AG04450 (cell line): ENCODE data around the gene SUSD3. TPM values are rescaled to one million over a fixed set of nuclear protein-coding genes. Genes with fewer than 3 reads are reported as not detected.

Experiments
- CTCF ChIA-PET: fragments of 300-600, 350-600 bp; formaldehyde crosslinking; extraction: SDS; loops from one replicate; lab custom pipeline; 2022; ENCODE audit warnings: antibody characterized with exemption, inconsistent platforms; lab: Charles Lee
- POLR2A ChIA-PET: fragments of 350-600 bp; formaldehyde crosslinking; extraction: SDS; loops from one replicate; lab custom pipeline; 2021; ENCODE audit warnings: antibody characterized with exemption, inconsistent platforms; lab: Yijun Ruan, JAX
- DNase-seq: peaks from one replicate; pipeline ENCODE4 v3.0.0-alpha.2; 2011; ENCODE audit warnings: low read depth, low spot score
- H3K27ac ChIP-seq: one replicate; pipeline ENCODE4 v1.5.1; 2012; ENCODE audit warnings: low read depth, low read length, control low read depth
- H3K27me3 ChIP-seq: one replicate; pipeline ENCODE4 v1.6.0; 2012; ENCODE audit warnings: low read length; ENCODE audit not compliant: control insufficient read depth, insufficient read depth
- H3K4me3 ChIP-seq: 2 replicates; pipeline ENCODE4 v1.5.1; 2011; ENCODE audit warnings: mild to moderate bottlenecking, low read depth, low read length, control low read depth
- H3K9me3 ChIP-seq: 2 replicates; pipeline ENCODE4 v1.5.1; 2012; ENCODE audit warnings: low read length; ENCODE audit not compliant: control insufficient read depth, insufficient read depth
- CTCF ChIP-seq: IDR thresholded peaks from 2 replicates; pipeline ENCODE4 v1.5.1; 2011; ENCODE audit warnings: low read depth, low read length, control low read depth, inconsistent platforms
- polyA plus RNA-seq: library from polyadenylated mRNA; depleted of rRNA; stranded (reverse); fragments of >200 nt; gene quantifications from 2 replicates; pipeline ENCODE4 v1.2.3, GENCODE V29; 2011

The SUSD3 gene
- polyA plus RNA-seq, 1 experiment = 1.4 TPM

GRCh38 chr9:93020771-93021670, 37.5 kb upstream of the SUSD3 start:
- Histone ChIP-seq H3K27ac (no peak overlapping the region), H3K27me3 (peaks cover 5% of the 10 kb centered on the region), H3K9me3 (no peaks in the 10 kb centered on the region; the same call in 1 of the 2 replicates), H3K4me3 (no peak overlapping the region)
- CTCF ChIA-PET = interaction anchor here (1.4 kb wide), 1 partner anchor 17 kb away, joined by 3 read pairs; no protein-coding TSS in a partner anchor
- DNase-seq = no peak
- no peak for TF ChIP-seq CTCF
- POLR2A ChIA-PET = no interaction called here

DNA sequence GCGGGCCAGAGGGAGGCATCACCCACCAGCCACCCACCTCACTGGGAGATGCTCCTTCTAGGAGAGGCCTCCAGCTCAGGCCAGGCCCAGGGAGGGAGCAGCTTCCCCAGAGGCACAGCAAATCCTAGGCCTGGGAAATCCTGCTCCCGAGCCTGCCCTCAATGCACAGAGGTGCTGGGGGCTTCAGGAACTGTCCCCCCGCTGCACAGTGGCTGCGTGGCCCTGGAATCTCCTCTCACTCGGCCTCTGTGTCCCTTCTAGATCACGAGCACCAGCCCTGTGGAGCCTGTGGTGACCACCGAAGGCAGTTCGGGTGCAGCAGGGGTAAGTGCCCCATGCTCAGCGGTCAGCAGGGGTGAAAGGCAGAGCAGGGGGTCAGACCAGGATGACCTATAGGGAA, 36.4 kb upstream of the SUSD3 start:
- ChIA-PET POLR2A (no interaction called here), CTCF (no interaction called here)
- no peaks in the 10 kb centered on the region; the same call in 1 of the 2 replicates for H3K9me3 ChIP-seq
- no peak overlapping the region for H3K4me3 ChIP-seq
- peaks cover 7% of the 10 kb centered on the region for H3K27me3 ChIP-seq
- no peak for TF ChIP-seq CTCF
- no peak overlapping the region for H3K27ac ChIP-seq
- DNase-seq = no peak

DNA sequence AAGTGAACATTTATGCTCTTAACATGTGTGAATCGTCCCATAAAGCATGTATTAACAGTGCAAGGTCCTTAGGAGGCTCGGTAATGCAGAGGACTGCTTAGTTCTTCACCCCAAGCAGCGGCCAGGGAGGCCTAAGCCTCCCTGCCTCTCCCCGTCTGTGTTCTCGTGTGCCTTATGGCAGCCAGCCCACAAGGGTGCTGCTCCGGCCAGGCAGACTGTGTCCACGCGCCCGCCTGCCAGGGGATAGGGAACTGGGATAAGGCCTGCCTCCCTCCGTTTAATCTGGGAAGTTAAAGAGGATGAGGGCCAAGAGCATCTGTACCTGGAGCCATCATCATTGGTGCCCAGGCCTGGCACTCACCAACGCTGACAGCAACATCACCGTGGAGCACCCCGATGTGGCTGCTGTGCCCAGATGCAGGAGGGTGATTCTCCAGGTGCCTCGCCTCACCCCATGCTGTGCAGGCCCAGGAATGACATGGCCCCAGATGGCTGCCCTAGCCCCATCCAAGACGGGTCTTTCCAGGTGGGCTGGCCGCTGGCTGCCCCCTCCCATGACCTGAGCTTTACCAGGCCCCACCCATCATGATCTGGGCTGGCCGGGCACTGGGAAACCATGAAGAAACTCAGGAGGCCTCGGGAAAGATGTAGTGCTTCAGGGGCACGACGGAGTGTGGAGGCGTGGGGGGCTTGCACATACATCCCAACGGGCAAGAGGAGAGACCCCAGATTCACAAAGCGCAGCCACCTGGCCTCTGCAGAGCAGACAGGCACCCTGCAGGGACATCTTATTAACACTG, 35.6 kb upstream of the SUSD3 start:
- POLR2A ChIA-PET = no interaction called here
- CTCF ChIA-PET = no interaction called here
- DNase-seq = no peak

GRCh38 chr9:93023521-93023815, 35.0 kb upstream of the SUSD3 start:
- H3K27me3 ChIP-seq = peaks cover 9% of the 10 kb centered on the region
- H3K27ac ChIP-seq = no peak overlapping the region
- ChIA-PET CTCF (no interaction called here), POLR2A (no interaction called here)
- H3K9me3 ChIP-seq = no peaks in the 10 kb centered on the region; the same call in 1 of the 2 replicates
- TF ChIP-seq CTCF = no peak
- no peak for DNase-seq
- H3K4me3 ChIP-seq = no peak overlapping the region

More for the DNA sequence above, 35.6 kb upstream of the SUSD3 start:
- Histone ChIP-seq H3K27me3 (peaks cover 7% of the 10 kb centered on the region), H3K27ac (no peak overlapping the region), H3K9me3 (no peaks in the 10 kb centered on the region; the same call in 1 of the 2 replicates), H3K4me3 (no peak overlapping the region)
- TF ChIP-seq CTCF = no peak

DNA sequence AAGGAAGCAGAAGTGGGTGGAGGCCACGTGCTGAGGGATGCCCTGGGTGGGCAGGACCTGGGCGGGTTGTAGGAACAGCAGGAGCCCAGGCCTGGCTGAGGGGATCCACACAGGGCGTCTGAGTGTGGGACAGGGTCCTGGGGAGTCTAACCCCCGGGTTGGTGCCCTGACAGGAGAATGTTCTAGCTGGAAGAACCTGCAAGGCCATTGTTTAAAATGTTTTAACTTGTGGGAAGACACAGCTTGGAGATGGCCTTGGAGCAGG, 33.9 kb upstream of the SUSD3 start:
- CTCF ChIA-PET = no interaction called here
- Histone ChIP-seq H3K27ac (no peak overlapping the region), H3K27me3 (peaks cover 11% of the 10 kb centered on the region), H3K9me3 (no peaks in the 10 kb centered on the region; the same call in 1 of the 2 replicates), H3K4me3 (no peak overlapping the region)
- no peak for TF ChIP-seq CTCF
- no peak for DNase-seq
- POLR2A ChIA-PET = no interaction called here
